Activated T-cell treated with anti-CD3 and anti-CD28 coated beads, Interleukin-2, amount 50 U/mL, for 72 hours (primary cell): ENCODE results near the gene LBR. TPM values are rescaled to one million over a fixed set of nuclear protein-coding genes. Genes with fewer than 3 reads are reported as not detected.

Experiments
- ATAC-seq, 2 donors: fragments of 150-1000 bp; cut with Tn5 transposase; replicated peaks in 1 of 2; 2 replicates each; pipeline ENCODE4 v1.10.0; 2021; ENCODE audit warnings: moderate library complexity in 2 of 2, mild to moderate bottlenecking in 1 of 2
- DNase-seq, 2 donors: peaks; one replicate each; pipeline ENCODE4 v3.0.0; 2021 to 2022; ENCODE audit warnings: mixed read lengths in 1 of 2
- H3K27ac Mint-ChIP-seq: one replicate; pipeline ENCODE4 v1.8.0; 2022; ENCODE audit warnings: mild to moderate bottlenecking, moderate library complexity, mixed read lengths
- H3K27me3 Mint-ChIP-seq: one replicate; pipeline ENCODE4 v1.8.0; 2022; ENCODE audit warnings: low read depth, mixed read lengths
- H3K36me3 Mint-ChIP-seq, 2 donors: one replicate each; pipeline ENCODE4 v1.8.0; 2022; ENCODE audit warnings: mixed read lengths in 2 of 2, mild to moderate bottlenecking in 1 of 2; ENCODE audit not compliant: insufficient read depth in 2 of 2
- H3K4me1 Mint-ChIP-seq: one replicate; pipeline ENCODE4 v1.8.0; 2022; ENCODE audit warnings: low read depth, mixed read lengths
- H3K4me3 Mint-ChIP-seq, 2 donors: one replicate each; pipeline ENCODE4 v1.8.0; 2022; ENCODE audit warnings: mild to moderate bottlenecking in 2 of 2, mixed read lengths in 2 of 2, moderate library complexity in 2 of 2
- H3K9me3 Mint-ChIP-seq, 2 donors: one replicate each; pipeline ENCODE4 v1.8.0; 2022; ENCODE audit warnings: mixed read lengths in 2 of 2
- total RNA-seq, 2 donors: library from RNA; stranded (reverse); gene quantifications; one replicate each; pipeline ENCODE4 v1.2.3, GENCODE V29; 2022

LBR gene
- total RNA-seq, 2 donors from 2014 or later: 152 to 163 TPM

DNA sequence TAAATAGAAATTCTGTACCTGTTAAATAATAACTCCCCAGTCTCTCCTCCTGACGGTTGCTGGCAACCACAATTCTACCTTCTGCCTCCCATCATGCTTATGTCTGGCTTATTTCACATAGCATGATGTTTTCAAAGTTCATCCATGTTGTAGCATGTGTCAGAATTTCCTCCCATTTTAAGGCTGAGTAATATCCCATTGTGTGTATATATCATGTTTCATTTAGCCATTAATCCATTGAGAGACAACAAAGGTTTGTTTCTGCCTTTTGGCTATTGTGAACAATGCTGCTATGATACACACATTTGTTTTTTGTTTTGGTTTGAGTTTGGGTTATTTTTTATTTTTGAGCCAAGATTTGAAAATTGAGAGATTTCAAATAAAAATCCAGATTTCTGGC lies 72.0 kb downstream of the LBR start:
- Mint-ChIP-seq H3K27me3 (peaks cover 2% of the 10 kb centered on the region), H3K27ac (no peak overlapping the region), H3K4me1 (no peaks in the 10 kb centered on the region), H3K9me3 (no peaks in the 10 kb centered on the region), H3K4me3 (no peak overlapping the region), H3K36me3 (no peaks in the 10 kb centered on the region)
- no peak for DNase-seq
- no peak for ATAC-seq

DNA sequence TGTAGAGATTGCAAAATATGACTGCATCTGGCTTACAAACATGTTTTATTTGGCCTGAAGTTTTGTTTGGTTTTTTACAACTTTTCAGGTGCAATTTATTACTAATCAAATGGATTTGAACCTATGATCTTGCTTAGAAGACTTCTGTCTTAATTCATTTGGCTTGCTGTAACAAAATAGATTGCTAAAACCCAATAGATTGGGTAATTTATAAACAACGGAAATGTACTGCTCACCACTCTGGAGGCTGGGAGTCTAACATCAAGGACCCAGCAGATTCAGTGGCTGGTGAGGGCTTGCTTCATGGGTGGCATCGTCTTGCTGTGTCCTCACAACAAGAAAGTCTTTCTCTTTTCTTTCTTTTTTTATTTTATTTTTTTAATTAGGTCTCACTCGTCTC lies 72.9 kb downstream of the LBR start:
- H3K27me3 Mint-ChIP-seq: peaks cover 11% of the 10 kb centered on the region
- no peak overlapping the region for H3K27ac Mint-ChIP-seq
- DNase-seq: no peak
- H3K9me3 Mint-ChIP-seq: no peaks in the 10 kb centered on the region
- no peak for ATAC-seq
- H3K36me3 Mint-ChIP-seq: no peaks in the 10 kb centered on the region
- H3K4me3 Mint-ChIP-seq: no peak overlapping the region
- no peaks in the 10 kb centered on the region for H3K4me1 Mint-ChIP-seq

Other genes starting within 250 kb of the LBR start
- gene ENAH, start 225.1 kb upstream of the LBR start, total RNA-seq: under 1 TPM; 0.12 to 0.43 TPM